Dedifferentiated amniotic fluid mesenchymal stem cell (primary cell): ENCODE data around the gene CBX8.

Source experiments
- DNase-seq: peaks from one replicate; pipeline ENCODE4 v3.0.0-alpha.2; 2016; ENCODE audit errors: extremely low spot score

Gene CBX8

GRCh38 chr17:79835470-79835899, 38.6 kb upstream of the CBX8 start:
- DNase-seq, result no peak

GRCh38 chr17:79834565-79835469, 37.9 kb upstream of the CBX8 start:
- DNase-seq, result no peak

- DNase-seq, result no peak
These were observed 37.1 kb upstream of the CBX8 start for GRCh38 chr17:79833744-79834564.

GRCh38 chr17:79833110-79833450, 36.2 kb upstream of the CBX8 start:
- no peak for DNase-seq

GRCh38 chr17:79832218-79833109, 35.6 kb upstream of the CBX8 start:
- DNase-seq, result no peak

- no peak for DNase-seq
These were observed 34.7 kb upstream of the CBX8 start for GRCh38 chr17:79831265-79832217.

- no peak for DNase-seq
These were observed 33.9 kb upstream of the CBX8 start for GRCh38 chr17:79830763-79831264.

GRCh38 chr17:79830303-79830702, 33.4 kb upstream of the CBX8 start:
- DNase-seq, result no peak

GRCh38 chr17:79829457-79829856, 32.6 kb upstream of the CBX8 start:
- no peak for DNase-seq

GRCh38 chr17:79829004-79829403, 32.1 kb upstream of the CBX8 start:
- DNase-seq, result no peak

GRCh38 chr17:79826841-79827578, 30.1 kb upstream of the CBX8 start:
- DNase-seq, result no peak

- no peak for DNase-seq
These were observed 29.4 kb upstream of the CBX8 start for GRCh38 chr17:79826204-79826680.

- no peak for DNase-seq
These were observed 28.7 kb upstream of the CBX8 start for GRCh38 chr17:79825580-79825921.

- no peak for DNase-seq
These were observed 28.2 kb upstream of the CBX8 start for GRCh38 chr17:79824893-79825579.

- DNase-seq, result no peak
These were observed 27.4 kb upstream of the CBX8 start for GRCh38 chr17:79824234-79824633.

- DNase-seq, result no peak
These were observed 25.8 kb upstream of the CBX8 start for GRCh38 chr17:79822583-79823124.

- no peak for DNase-seq
These were observed 24.6 kb upstream of the CBX8 start for GRCh38 chr17:79821331-79822095.

- DNase-seq, result no peak
These were observed 24.1 kb upstream of the CBX8 start for GRCh38 chr17:79820959-79821330.
